GM12801 (cell line): Measurements from ENCODE around the gene CACNA2D3.

Experiments
- CTCF ChIP-seq: IDR thresholded peaks from one replicate; pipeline ENCODE4 v1.5.1; 2011; ENCODE audit warnings: control low read depth; ENCODE audit not compliant: insufficient read length; ENCODE audit errors: extremely low read depth

CACNA2D3 gene

GRCh38 chr3:54240309-54240708 lies 118.0 kb downstream of the CACNA2D3 start:
- TF ChIP-seq CTCF: no peak

- no peak for TF ChIP-seq CTCF
These were observed 120.9 kb downstream of the CACNA2D3 start for GRCh38 chr3:54243056-54243931.

GRCh38 chr3:54243960-54244682 lies 121.8 kb downstream of the CACNA2D3 start:
- no peak for TF ChIP-seq CTCF

- TF ChIP-seq CTCF: no peak
These were observed 129.4 kb downstream of the CACNA2D3 start for GRCh38 chr3:54251705-54252104.

GRCh38 chr3:54257125-54257720 lies 134.9 kb downstream of the CACNA2D3 start:
- no peak for TF ChIP-seq CTCF

GRCh38 chr3:54259636-54260035 lies 137.3 kb downstream of the CACNA2D3 start:
- no peak for TF ChIP-seq CTCF

GRCh38 chr3:54261141-54261540 lies 138.8 kb downstream of the CACNA2D3 start:
- TF ChIP-seq CTCF: no peak
